Tibial nerve (tissue), 4 donors: ENCODE measurements around the gene ALDOC. TPM values are rescaled to one million over a fixed set of nuclear protein-coding genes. Genes with fewer than 3 reads are reported as not detected.

Experiments used
- DNase-seq, 2 donors: peaks; one replicate each; pipeline ENCODE4 v3.0.0-alpha.2; 2019; ENCODE audit warnings: low spot score in 2 of 2
- H3K27ac ChIP-seq, 4 donors: fragments of 200-600 bp; sonication (generic) in 3 of 4; one replicate each; pipeline ENCODE4 v1.5.1; 2017 to 2019; ENCODE audit warnings: mild to moderate bottlenecking in 1 of 4
- H3K27me3 ChIP-seq, 2 donors: fragments of 200-600 bp; sonication (generic) in 1 of 2; one replicate each; pipeline versions ENCODE4 v1.5.1 to v1.6.0; 2017 to 2019
- H3K36me3 ChIP-seq, 3 donors: fragments of 200-600 bp; sonication (generic); one replicate each; pipeline ENCODE4 v1.5.1; 2018 to 2019
- H3K4me1 ChIP-seq, 4 donors: fragments of 200-600 bp; sonication (generic) in 3 of 4; one replicate each; pipeline ENCODE4 v1.5.1; 2017 to 2019
- H3K4me3 ChIP-seq, 4 donors: fragments of 200-600 bp; sonication (generic) in 3 of 4; one replicate each; pipeline ENCODE4 v1.5.1; 2017 to 2019; ENCODE audit warnings: mild to moderate bottlenecking in 1 of 4, moderate library complexity in 1 of 4
- H3K9me3 ChIP-seq, 4 donors: fragments of 200-600 bp; sonication (generic) in 3 of 4; one replicate each; pipeline ENCODE4 v1.5.1; 2017 to 2019
- CTCF ChIP-seq, 5 experiments: fragments of 200-600 bp in 3 of 5; fragments of 450-650 bp in 2 of 5; sonication (generic) in 3 of 5; IDR thresholded peaks; one replicate each; pipeline ENCODE4 v1.5.1; 2016 to 2019; ENCODE audit warnings: antibody characterized with exemption in 5 of 5, mild to moderate bottlenecking in 3 of 5, moderate library complexity in 2 of 5
- EP300 ChIP-seq, 2 donors: sonication (generic); formaldehyde crosslinking; IDR thresholded peaks; one replicate each; pipeline ENCODE4 v1.6.1; 2017; ENCODE audit warnings: antibody characterized with exemption in 2 of 2, mild to moderate bottlenecking in 1 of 2
- POLR2A ChIP-seq, 2 donors: fragments of 450-650 bp; IDR thresholded peaks; one replicate each; pipeline ENCODE4 v1.6.1; 2017; ENCODE audit warnings: antibody characterized with exemption in 2 of 2, mild to moderate bottlenecking in 2 of 2, moderate library complexity in 2 of 2
- WGBS, 2 donors: methylation state at CpG; one replicate each; pipeline ENCODE4 v1.1.5; 2018; 5-methylcytosine and 5-hydroxymethylcytosine counted together
- total RNA-seq, 4 donors: library from RNA; depleted of rRNA; stranded (reverse); fragments of >200 nt; gene quantifications; one replicate each; pipeline ENCODE4 v1.1.0, GENCODE V29; 2016

ALDOC gene
- total RNA-seq, 4 donors from 2014 or later = 46.2 to 222 (median 141) TPM

DNA sequence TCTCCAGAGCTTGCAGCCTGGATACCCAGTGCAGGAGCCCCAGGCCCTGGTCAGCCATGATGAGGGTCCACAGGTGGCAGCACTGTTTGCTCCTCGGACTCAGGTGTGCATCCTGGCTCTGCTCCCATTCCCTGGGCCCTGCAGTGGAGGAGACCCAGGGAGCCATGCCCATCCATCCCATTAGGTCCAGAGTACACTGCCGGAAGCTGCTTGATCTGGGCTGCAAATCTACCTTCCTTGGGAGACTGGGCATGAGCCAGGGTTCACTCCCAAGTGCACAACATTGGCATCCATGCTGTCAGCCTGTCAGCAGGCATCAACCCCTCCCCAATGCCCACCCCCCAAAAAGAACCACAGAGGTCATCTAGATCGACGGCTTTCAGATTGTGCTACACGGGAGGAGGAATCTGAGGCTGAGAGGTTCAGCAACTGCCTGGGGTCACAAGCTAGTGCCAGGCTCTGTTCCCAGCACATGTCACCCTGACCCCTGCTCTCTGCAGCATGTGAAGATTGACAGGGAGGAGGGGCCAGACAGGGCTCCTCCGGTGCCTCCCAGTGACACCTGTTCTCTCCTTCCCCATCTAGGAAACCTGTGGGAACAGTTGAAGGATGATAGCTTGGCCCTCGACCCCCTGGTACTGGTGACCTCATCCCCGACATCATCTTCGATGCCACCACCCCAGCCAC is 40.0 kb downstream of the ALDOC start:
- Histone ChIP-seq H3K27me3 (no peaks in the 10 kb centered on the region), H3K27ac (no peak overlapping the region), H3K4me3 (no peak overlapping the region), H3K4me1 (no peaks in the 10 kb centered on the region), H3K36me3 (no peaks in the 10 kb centered on the region), H3K9me3 (no peaks in the 10 kb centered on the region)
- no peak for TF ChIP-seq EP300 (IDR thresholded peaks at IDR 0.05)
- no peak for TF ChIP-seq CTCF (IDR thresholded peaks at IDR 0.05)
- TF ChIP-seq POLR2A (IDR thresholded peaks at IDR 0.05) = no peak
- 61 to 68% methylated on average over 9 of the region's 9 CpGs for WGBS, 2 donors
- no peak for DNase-seq

GRCh38 chr17:28534740-28535375 is 41.8 kb downstream of the ALDOC start:
- no peaks in the 10 kb centered on the region for H3K27me3 ChIP-seq
- DNase-seq = no peak
- no peak overlapping the region for H3K27ac ChIP-seq
- no peaks in the 10 kb centered on the region for H3K36me3 ChIP-seq
- no peak overlapping the region for H3K4me3 ChIP-seq
- 85 to 91% methylated on average over 9 to 11 of the region's 11 CpGs for WGBS, 2 donors
- H3K9me3 ChIP-seq = no peaks in the 10 kb centered on the region
- no peaks in the 10 kb centered on the region for H3K4me1 ChIP-seq
- no peak for TF ChIP-seq POLR2A (IDR thresholded peaks at IDR 0.05)
- no peak for TF ChIP-seq CTCF (IDR thresholded peaks at IDR 0.05)
- no peak for TF ChIP-seq EP300 (IDR thresholded peaks at IDR 0.05)

DNA sequence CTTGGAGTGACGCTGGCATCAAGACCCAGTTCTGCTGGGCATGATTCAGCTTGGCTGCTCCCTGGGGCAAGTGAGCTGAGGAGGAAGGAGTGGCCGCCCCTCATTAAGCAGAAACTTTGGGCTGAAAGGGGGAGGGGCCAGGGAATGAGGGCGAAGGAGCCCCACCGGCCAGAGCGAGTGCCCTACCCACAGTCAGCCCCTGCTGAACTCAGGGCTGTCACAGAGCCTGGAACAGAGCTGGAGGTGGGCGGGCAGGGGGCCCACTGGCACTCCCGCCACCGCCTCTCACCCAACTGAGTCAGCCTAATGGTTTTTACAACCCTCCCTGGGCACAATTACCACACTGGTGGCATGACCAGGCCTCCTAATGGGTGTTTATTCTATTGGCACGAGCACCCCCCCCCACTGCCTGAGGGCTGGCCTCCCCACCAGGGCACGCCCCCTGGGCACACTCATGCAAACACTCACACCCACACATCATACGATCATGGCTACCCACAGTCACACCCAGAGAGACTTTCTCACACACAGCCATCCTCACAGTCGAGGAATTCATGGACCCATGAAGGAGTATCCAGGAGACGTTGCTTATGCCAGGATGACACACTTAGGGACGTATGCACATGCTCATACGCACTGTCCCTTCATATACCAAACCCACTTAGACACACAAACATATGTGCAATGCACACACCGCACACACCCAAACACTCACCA is 43.4 kb downstream of the ALDOC start:
- DNase-seq = no peak

DNA sequence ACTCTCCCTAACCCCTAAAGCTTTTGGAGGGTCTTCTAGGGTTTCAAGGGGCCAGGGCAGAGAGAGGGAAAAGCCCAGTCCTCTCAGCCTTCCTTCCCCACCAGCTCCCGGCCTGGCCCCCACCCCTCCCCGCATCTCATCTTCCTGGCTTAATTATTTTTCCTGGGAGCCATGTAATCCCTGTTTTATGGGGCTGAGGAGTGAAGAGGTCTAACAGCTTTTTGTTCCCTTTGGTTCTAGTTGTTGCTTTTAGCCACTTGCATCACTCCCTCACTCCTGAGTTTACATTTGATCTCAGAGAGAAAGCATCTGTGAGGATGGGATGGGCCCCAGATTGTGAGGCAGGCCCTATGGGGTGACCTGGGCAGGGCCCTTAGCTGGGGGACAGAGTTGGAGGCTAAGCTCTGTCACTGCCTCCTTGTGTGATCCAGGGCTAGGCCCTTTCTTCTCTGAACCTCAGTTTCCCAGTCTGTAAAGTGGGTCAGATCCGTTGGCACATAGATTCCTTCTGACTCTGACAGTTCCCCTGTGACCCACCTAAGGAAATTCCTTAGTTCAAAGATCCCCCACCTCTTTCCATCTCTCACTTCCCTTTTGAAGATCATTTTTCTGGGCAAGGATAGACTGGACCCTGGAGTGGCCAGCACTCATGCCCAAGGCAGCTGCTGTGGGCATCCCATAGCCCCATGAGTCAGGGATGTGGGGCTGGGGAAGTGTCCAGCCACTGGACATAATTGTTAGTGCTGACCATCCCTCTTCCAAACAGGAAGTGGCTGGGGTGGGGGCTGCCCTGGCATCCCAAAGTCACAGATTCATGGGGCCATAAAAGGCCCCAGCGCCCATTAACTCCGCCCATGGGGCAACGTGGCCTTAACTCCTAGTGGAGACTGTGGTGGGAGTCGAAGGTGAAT is 44.4 kb downstream of the ALDOC start:
- 52 to 67% methylated on average over 7 of the region's 7 CpGs for WGBS, 2 donors
- Histone ChIP-seq H3K4me3 (no peak overlapping the region), H3K27ac (no peak overlapping the region), H3K4me1 (no peaks in the 10 kb centered on the region), H3K36me3 (no peaks in the 10 kb centered on the region), H3K27me3 (no peaks in the 10 kb centered on the region), H3K9me3 (no peaks in the 10 kb centered on the region)
- no peak for DNase-seq
- TF ChIP-seq CTCF (IDR thresholded peaks at IDR 0.05) = no peak
- no peak for TF ChIP-seq POLR2A (IDR thresholded peaks at IDR 0.05)
- TF ChIP-seq EP300 (IDR thresholded peaks at IDR 0.05) = no peak

More for the DNA sequence above, 43.4 kb downstream of the ALDOC start:
- Histone ChIP-seq H3K27ac (no peak overlapping the region), H3K4me1 (no peaks in the 10 kb centered on the region), H3K27me3 (no peaks in the 10 kb centered on the region), H3K9me3 (no peaks in the 10 kb centered on the region), H3K36me3 (no peaks in the 10 kb centered on the region), H3K4me3 (no peak overlapping the region)
- WGBS, 2 donors = 53 to 66% methylated on average over 15 to 16 of the region's 16 CpGs
- TF ChIP-seq EP300 (IDR thresholded peaks at IDR 0.05) = no peak
- no peak for TF ChIP-seq POLR2A (IDR thresholded peaks at IDR 0.05)
- TF ChIP-seq CTCF (IDR thresholded peaks at IDR 0.05) = no peak
